ENCODE data around the gene MPHOSPH6. TPM values are rescaled to one million over a fixed set of nuclear protein-coding genes. Genes with fewer than 3 reads are reported as not detected.

The MPHOSPH6 gene
- total RNA-seq, 6 experiments from 2014 or later = 5.0 to 22.1 (median 9.4) TPM

GRCh38 chr16:82184213-82184612 is 14.2 kb upstream of the MPHOSPH6 start:
- Histone ChIP-seq H3K4me3 (no peak overlapping the region), H3K9me3 (no peaks in the 10 kb centered on the region), H3K27ac (no peak overlapping the region), H3K4me1 (no peaks in the 10 kb centered on the region), H3K27me3 (no peaks in the 10 kb centered on the region), H3K36me3 (no peaks in the 10 kb centered on the region)
- intact Hi-C loops (cut with DNase I) = no loop called here
- WGBS (ENCODE audit: insufficient coverage, low coverage, low lambda C conversion rate, missing lambda C conversion rate) = 50% methylated on average over 4 of the region's 5 CpGs
- DNase-seq (no peak), ATAC-seq (no peak)
- no peak for TF ChIP-seq POLR2A (IDR thresholded peaks at IDR 0.05)

GRCh38 chr16:82183004-82183397 is 13.0 kb upstream of the MPHOSPH6 start:
- H3K27me3 ChIP-seq = no peaks in the 10 kb centered on the region
- DNase-seq = no peak
- intact Hi-C loops (cut with DNase I) = no loop called here
- TF ChIP-seq POLR2A (IDR thresholded peaks at IDR 0.05) = no peak
- TF ChIP-seq CTCF (IDR thresholded peaks at IDR 0.05) = no peak
- H3K4me1 ChIP-seq = no peaks in the 10 kb centered on the region
- H3K27ac ChIP-seq = no peak overlapping the region
- no peaks in the 10 kb centered on the region for H3K36me3 ChIP-seq
- no peaks in the 10 kb centered on the region for H3K9me3 ChIP-seq
- H3K4me3 ChIP-seq = no peak overlapping the region
- WGBS (ENCODE audit: insufficient coverage, low coverage, low lambda C conversion rate, missing lambda C conversion rate) = 43% methylated on average over 1 of the region's 1 CpG
- ATAC-seq = peak in 2 of 4 donors; percentile 20 to 24

- Histone ChIP-seq H3K4me1 (no peaks in the 10 kb centered on the region), H3K9me3 (no peaks in the 10 kb centered on the region), H3K27ac (no peak overlapping the region), H3K27me3 (no peaks in the 10 kb centered on the region), H3K4me3 (no peak overlapping the region), H3K36me3 (no peaks in the 10 kb centered on the region)
- ATAC-seq (no peak), DNase-seq (no peak)
- 28% methylated on average over 4 of the region's 4 CpGs for WGBS (ENCODE audit: insufficient coverage, low coverage, low lambda C conversion rate, missing lambda C conversion rate)
- intact Hi-C loops (cut with DNase I) = no loop called here
- TF ChIP-seq POLR2A (IDR thresholded peaks at IDR 0.05) = no peak
- no peak for TF ChIP-seq CTCF (IDR thresholded peaks at IDR 0.05)
Observed at GRCh38 chr16:82182266-82183003, 12.4 kb upstream of the MPHOSPH6 start.

GRCh38 chr16:82181461-82182185 is 11.6 kb upstream of the MPHOSPH6 start:
- H3K4me1 ChIP-seq = no peaks in the 10 kb centered on the region
- TF ChIP-seq POLR2A (IDR thresholded peaks at IDR 0.05) (no peak), CTCF (IDR thresholded peaks at IDR 0.05) (no peak)
- H3K4me3 ChIP-seq = no peak overlapping the region
- 76% methylated on average over 3 of the region's 3 CpGs for WGBS (ENCODE audit: insufficient coverage, low coverage, low lambda C conversion rate, missing lambda C conversion rate)
- intact Hi-C loops (cut with DNase I) = no loop called here
- ATAC-seq (no peak), DNase-seq (no peak)
- no peaks in the 10 kb centered on the region for H3K27me3 ChIP-seq
- H3K9me3 ChIP-seq = no peaks in the 10 kb centered on the region
- no peaks in the 10 kb centered on the region for H3K36me3 ChIP-seq
- H3K27ac ChIP-seq = no peak overlapping the region

GRCh38 chr16:82178352-82178751 is 8.3 kb upstream of the MPHOSPH6 start:
- Histone ChIP-seq H3K4me3 (no peak overlapping the region), H3K4me1 (no peaks in the 10 kb centered on the region), H3K9me3 (no peaks in the 10 kb centered on the region), H3K27ac (no peak overlapping the region), H3K36me3 (no peaks in the 10 kb centered on the region), H3K27me3 (no peaks in the 10 kb centered on the region)
- WGBS (ENCODE audit: insufficient coverage, low coverage, low lambda C conversion rate, missing lambda C conversion rate) = 84% methylated on average over 2 of the region's 2 CpGs
- ATAC-seq = no peak
- intact Hi-C loops (cut with DNase I) = no loop called here
- no peak for DNase-seq
- TF ChIP-seq POLR2A (IDR thresholded peaks at IDR 0.05) (no peak), CTCF (IDR thresholded peaks at IDR 0.05) (no peak)
